ENCODE data around the gene PIAS1. TPM values are rescaled to one million over a fixed set of nuclear protein-coding genes. Genes with fewer than 3 reads are reported as not detected.

Gene PIAS1
- total and polyA plus RNA-seq, 2 donors (not counting 1 experiment from before 2014, with no cell fraction given): 28.8 to 87.3 TPM

DNA sequence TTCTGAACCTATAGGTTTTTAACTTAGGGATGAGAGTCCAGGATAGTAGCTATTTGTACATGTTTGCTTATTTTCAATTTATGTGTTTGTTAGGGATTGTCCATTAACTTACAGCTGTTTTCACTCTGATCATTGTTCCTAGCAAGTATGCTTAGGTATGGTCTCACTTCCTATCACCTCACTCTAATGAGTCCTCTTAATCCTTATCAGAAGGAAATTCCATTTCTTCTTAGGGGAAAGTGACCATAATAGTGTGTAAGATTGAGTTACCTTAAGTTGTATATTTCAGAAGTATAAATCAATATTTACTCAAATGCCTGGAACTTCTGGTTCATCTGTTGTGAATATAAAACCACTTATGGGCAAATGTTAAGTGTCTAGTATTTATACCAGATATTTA is 53.0 kb downstream of the PIAS1 start:
- H3K27ac ChIP-seq (ENCODE audit: low read length in 2 of 2): no peak overlapping the region
- no peak overlapping the region for H3K4me3 ChIP-seq (ENCODE audit: control extremely low read depth in 1 of 5, extremely low read depth in 1 of 5, insufficient read depth in 1 of 5, low read depth in 2 of 5, low read length in 4 of 5)
- no peaks in the 10 kb centered on the region for H3K27me3 ChIP-seq (replicated peaks in 1 of 4; ENCODE audit: control extremely low read depth in 1 of 4, control insufficient read depth in 3 of 4, insufficient read depth in 4 of 4, low read length in 3 of 4)
- TF ChIP-seq EZH2 (IDR thresholded peaks at IDR 0.05; ENCODE audit: borderline replicate concordance, insufficient read depth, low read depth, low read length, poor library complexity, severe bottlenecking): no peak
- TF ChIP-seq, protein P1, sequence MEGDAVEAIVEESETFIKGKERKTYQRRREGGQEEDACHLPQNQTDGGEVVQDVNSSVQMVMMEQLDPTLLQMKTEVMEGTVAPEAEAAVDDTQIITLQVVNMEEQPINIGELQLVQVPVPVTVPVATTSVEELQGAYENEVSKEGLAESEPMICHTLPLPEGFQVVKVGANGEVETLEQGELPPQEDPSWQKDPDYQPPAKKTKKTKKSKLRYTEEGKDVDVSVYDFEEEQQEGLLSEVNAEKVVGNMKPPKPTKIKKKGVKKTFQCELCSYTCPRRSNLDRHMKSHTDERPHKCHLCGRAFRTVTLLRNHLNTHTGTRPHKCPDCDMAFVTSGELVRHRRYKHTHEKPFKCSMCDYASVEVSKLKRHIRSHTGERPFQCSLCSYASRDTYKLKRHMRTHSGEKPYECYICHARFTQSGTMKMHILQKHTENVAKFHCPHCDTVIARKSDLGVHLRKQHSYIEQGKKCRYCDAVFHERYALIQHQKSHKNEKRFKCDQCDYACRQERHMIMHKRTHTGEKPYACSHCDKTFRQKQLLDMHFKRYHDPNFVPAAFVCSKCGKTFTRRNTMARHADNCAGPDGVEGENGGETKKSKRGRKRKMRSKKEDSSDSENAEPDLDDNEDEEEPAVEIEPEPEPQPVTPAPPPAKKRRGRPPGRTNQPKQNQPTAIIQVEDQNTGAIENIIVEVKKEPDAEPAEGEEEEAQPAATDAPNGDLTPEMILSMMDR (IDR thresholded peaks at IDR 0.05): no peak
- intact Hi-C loops (cut with micrococcal nuclease): no loop called here
- ATAC-seq (ENCODE audit: low read depth): no peak
- H3K4me1 ChIP-seq (ENCODE audit: control insufficient read depth in 2 of 2, insufficient read depth in 2 of 2, low read length in 2 of 2): peaks cover 0 to under 1% of the 10 kb centered on the region in 2 donors
- H3K4me3 Mint-ChIP-seq: no peak overlapping the region
- no peak overlapping the region for H3K27ac Mint-ChIP-seq
- no peaks in the 10 kb centered on the region for H3K9me3 Mint-ChIP-seq (ENCODE audit: insufficient read depth)
- no peaks in the 10 kb centered on the region for H3K27me3 Mint-ChIP-seq
- ChIA-PET POLR2A (no interaction called here), CTCF (interaction anchor here (0.8 kb wide), 1 partner anchor 14 kb away, joined by 3 read pairs; no protein-coding TSS in a partner anchor)
- H3K36me3 ChIP-seq (replicated peaks in 1 of 2; ENCODE audit: control extremely low read depth in 1 of 2, control insufficient read depth in 1 of 2, extremely low read depth in 1 of 2, insufficient read depth in 2 of 2, low read length in 1 of 2): peaks cover 9 to 10% of the 10 kb centered on the region in 2 experiments
- no peak overlapping the region for H3K4me2 ChIP-seq (replicated peaks; ENCODE audit: low read depth, low read length, poor library complexity, severe bottlenecking)
- no peak overlapping the region for H2AFZ ChIP-seq (ENCODE audit: insufficient read depth, low read depth, low read length, poor library complexity, severe bottlenecking)
- peaks cover 68% of the 10 kb centered on the region for H4K20me1 ChIP-seq (ENCODE audit: control insufficient read depth, insufficient read depth, low read length, poor library complexity, severe bottlenecking)
- H3K79me2 ChIP-seq (ENCODE audit: control insufficient read depth, insufficient read depth, low read length): peaks cover 95% of the 10 kb centered on the region
- peaks cover 0 to 6% (median 0%) of the 10 kb centered on the region in 3 donors for H3K9me3 ChIP-seq (ENCODE audit: control extremely low read depth in 1 of 3, control insufficient read depth in 2 of 3, insufficient read depth in 1 of 3, low read length in 2 of 3)
- H3K4me1 Mint-ChIP-seq: peaks cover 44% of the 10 kb centered on the region
- no peak for DNase-seq
- no peak overlapping the region for H3K9ac ChIP-seq (ENCODE audit: low read length)

DNA sequence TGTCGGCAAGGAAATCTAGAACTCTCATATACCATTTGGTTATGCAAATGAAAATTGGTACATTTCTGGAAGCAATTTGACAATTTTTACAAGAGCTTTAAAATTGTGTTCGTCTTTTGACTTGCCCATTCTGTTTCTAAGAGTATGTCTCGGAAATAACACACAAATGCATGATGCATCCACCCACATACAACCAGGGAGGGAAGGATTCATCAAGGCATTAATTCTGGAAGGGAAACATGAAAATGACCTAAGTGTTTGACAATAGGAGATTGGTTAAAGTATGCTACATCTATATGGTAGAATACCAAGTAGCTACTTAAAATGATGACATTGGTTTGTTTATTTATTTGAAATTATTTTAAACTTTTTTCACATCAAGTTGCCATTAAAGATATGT is 58.6 kb downstream of the PIAS1 start:
- TF ChIP-seq EZH2 (IDR thresholded peaks at IDR 0.05; ENCODE audit: borderline replicate concordance, insufficient read depth, low read depth, low read length, poor library complexity, severe bottlenecking): no peak
- TF ChIP-seq, protein P1 (IDR thresholded peaks at IDR 0.05): no peak
- WGBS (ENCODE audit: insufficient coverage): no CpG with 5 or more reads among the region's 3 CpGs
- H3K27ac ChIP-seq (ENCODE audit: low read length in 2 of 2): peak overlapping the region in 1 of 2 donors; percentile 10
- ChIA-PET CTCF (interaction anchor here (0.9 kb wide), 1 partner anchor 14 kb away, joined by 3 read pairs; no protein-coding TSS in a partner anchor), POLR2A (no interaction called here)
- H3K27me3 ChIP-seq (replicated peaks in 1 of 4; ENCODE audit: control extremely low read depth in 1 of 4, control insufficient read depth in 3 of 4, insufficient read depth in 4 of 4, low read length in 3 of 4): no peaks in the 10 kb centered on the region
- peaks cover 74% of the 10 kb centered on the region for H3K4me1 Mint-ChIP-seq
- peaks cover 0 to 5% of the 10 kb centered on the region in 2 experiments for H3K36me3 ChIP-seq (replicated peaks in 1 of 2; ENCODE audit: control extremely low read depth in 1 of 2, control insufficient read depth in 1 of 2, extremely low read depth in 1 of 2, insufficient read depth in 2 of 2, low read length in 1 of 2)
- peaks cover 96% of the 10 kb centered on the region for H3K79me2 ChIP-seq (ENCODE audit: control insufficient read depth, insufficient read depth, low read length)
- H3K27me3 Mint-ChIP-seq: no peaks in the 10 kb centered on the region
- intact Hi-C loops (cut with micrococcal nuclease): no loop called here
- H4K20me1 ChIP-seq (ENCODE audit: control insufficient read depth, insufficient read depth, low read length, poor library complexity, severe bottlenecking): peaks cover 68% of the 10 kb centered on the region
- no peak overlapping the region for H2AFZ ChIP-seq (ENCODE audit: insufficient read depth, low read depth, low read length, poor library complexity, severe bottlenecking)
- no peak overlapping the region for H3K9ac ChIP-seq (ENCODE audit: low read length)
- H3K4me3 Mint-ChIP-seq: peak overlapping the region; percentile 24
- no peak overlapping the region for H3K4me3 ChIP-seq (ENCODE audit: control extremely low read depth in 1 of 5, extremely low read depth in 1 of 5, insufficient read depth in 1 of 5, low read depth in 2 of 5, low read length in 4 of 5)
- no peaks in the 10 kb centered on the region for H3K9me3 Mint-ChIP-seq (ENCODE audit: insufficient read depth)
- no peak for ATAC-seq (ENCODE audit: low read depth)
- no peak overlapping the region for H3K27ac Mint-ChIP-seq
- H3K4me2 ChIP-seq (replicated peaks; ENCODE audit: low read depth, low read length, poor library complexity, severe bottlenecking): no peak overlapping the region
- peaks cover 0 to 37% of the 10 kb centered on the region in 2 donors for H3K4me1 ChIP-seq (ENCODE audit: control insufficient read depth in 2 of 2, insufficient read depth in 2 of 2, low read length in 2 of 2)
- DNase-seq: no peak
- no peaks in the 10 kb centered on the region for H3K9me3 ChIP-seq (ENCODE audit: control extremely low read depth in 1 of 3, control insufficient read depth in 2 of 3, insufficient read depth in 1 of 3, low read length in 2 of 3)
